ENCODE results near the gene DYRK2.

DYRK2 gene

GRCh38 chr12:67648521-67649260 lies at the start of gene DYRK2:
Gene DYRK2 (plus strand): TSS chr12:67648745. CDS start chr12:67649134, 389 bp downstream.
- DNase-seq (ENCODE audit: low read depth in 2 of 2): peak; percentile 49 to 57

- DNase-seq (ENCODE audit: low read depth in 2 of 2): no peak
Measured at GRCh38 chr12:67599691-67600090, 48.9 kb upstream of the DYRK2 start.

GRCh38 chr12:67601126-67601525 lies 47.4 kb upstream of the DYRK2 start:
- DNase-seq (ENCODE audit: low read depth in 2 of 2): no peak

GRCh38 chr12:67609226-67609870 lies 39.2 kb upstream of the DYRK2 start:
- DNase-seq (ENCODE audit: low read depth in 2 of 2): no peak

- no peak for DNase-seq (ENCODE audit: low read depth in 2 of 2)
Measured at GRCh38 chr12:67613040-67613439, 35.5 kb upstream of the DYRK2 start.

- no peak for DNase-seq (ENCODE audit: low read depth in 2 of 2)
Measured at GRCh38 chr12:67617629-67618028, 30.9 kb upstream of the DYRK2 start.

- no peak for DNase-seq (ENCODE audit: low read depth in 2 of 2)
Measured at GRCh38 chr12:67618303-67618702, 30.2 kb upstream of the DYRK2 start.

GRCh38 chr12:67621112-67621511 lies 27.4 kb upstream of the DYRK2 start:
- no peak for DNase-seq (ENCODE audit: low read depth in 2 of 2)

- DNase-seq (ENCODE audit: low read depth in 2 of 2): no peak
Measured at GRCh38 chr12:67621926-67622325, 26.6 kb upstream of the DYRK2 start.

GRCh38 chr12:67623259-67623658 lies 25.3 kb upstream of the DYRK2 start:
- no peak for DNase-seq (ENCODE audit: low read depth in 2 of 2)

GRCh38 chr12:67624355-67624754 lies 24.2 kb upstream of the DYRK2 start:
- DNase-seq (ENCODE audit: low read depth in 2 of 2): no peak

GRCh38 chr12:67625004-67625403 lies 23.5 kb upstream of the DYRK2 start:
- no peak for DNase-seq (ENCODE audit: low read depth in 2 of 2)

- DNase-seq (ENCODE audit: low read depth in 2 of 2): no peak
Measured at GRCh38 chr12:67626156-67626555, 22.4 kb upstream of the DYRK2 start.

GRCh38 chr12:67630373-67631088 lies 18.0 kb upstream of the DYRK2 start:
- peak; percentile 60 to 70 for DNase-seq (ENCODE audit: low read depth in 2 of 2)

- DNase-seq (ENCODE audit: low read depth in 2 of 2): no peak
Measured at GRCh38 chr12:67632005-67632404, 16.5 kb upstream of the DYRK2 start.

- DNase-seq (ENCODE audit: low read depth in 2 of 2): no peak
Measured at GRCh38 chr12:67633024-67633610, 15.4 kb upstream of the DYRK2 start.

GRCh38 chr12:67633708-67634107 lies 14.8 kb upstream of the DYRK2 start:
- DNase-seq (ENCODE audit: low read depth in 2 of 2): no peak

- DNase-seq (ENCODE audit: low read depth in 2 of 2): no peak
Measured at GRCh38 chr12:67634303-67634761, 14.2 kb upstream of the DYRK2 start.

GRCh38 chr12:67637718-67638117 lies 10.8 kb upstream of the DYRK2 start:
- DNase-seq (ENCODE audit: low read depth in 2 of 2): no peak

GRCh38 chr12:67638694-67639093 lies 9.9 kb upstream of the DYRK2 start:
- no peak for DNase-seq (ENCODE audit: low read depth in 2 of 2)

GRCh38 chr12:67640863-67641262 lies 7.7 kb upstream of the DYRK2 start:
- no peak for DNase-seq (ENCODE audit: low read depth in 2 of 2)

GRCh38 chr12:67645126-67645525 lies 3.4 kb upstream of the DYRK2 start:
- no peak for DNase-seq (ENCODE audit: low read depth in 2 of 2)

Data from activated CD8-positive, alpha-beta memory T cell treated with anti-CD3 and anti-CD28 coated beads for 4 hours (primary cell).